Spinal cord (tissue), 10 donors: ENCODE measurements around the gene PLTP. TPM values are rescaled to one million over a fixed set of nuclear protein-coding genes. Genes with fewer than 3 reads are reported as not detected.

Source experiments
- DNase-seq, 6 donors: peaks; one replicate each; pipeline versions ENCODE4 v3.0.0 to v3.0.0-alpha.2; 2013 to 2015; ENCODE audit warnings: low spot score in 6 of 6, low read depth in 4 of 6
- H3K27ac ChIP-seq: one replicate; pipeline ENCODE4 v1.5.1; 2013; ENCODE audit warnings: low read depth, low read length, control low read depth
- H3K27me3 ChIP-seq: one replicate; pipeline ENCODE4 v1.6.1; 2013; ENCODE audit warnings: low read length; ENCODE audit not compliant: control insufficient read depth, insufficient read depth
- H3K36me3 ChIP-seq: one replicate; pipeline ENCODE4 v1.6.1; 2013; ENCODE audit warnings: low read length; ENCODE audit not compliant: control insufficient read depth, insufficient read depth
- H3K4me1 ChIP-seq: one replicate; pipeline ENCODE4 v1.6.1; 2013; ENCODE audit warnings: low read length; ENCODE audit not compliant: control insufficient read depth, insufficient read depth
- H3K4me3 ChIP-seq: one replicate; pipeline ENCODE4 v1.5.1; 2013; ENCODE audit warnings: low read depth, low read length, control low read depth
- H3K9me3 ChIP-seq: one replicate; pipeline ENCODE4 v1.6.1; 2013; ENCODE audit warnings: low read length; ENCODE audit not compliant: control insufficient read depth, insufficient read depth
- WGBS: methylation state at CpG from one replicate; pipeline ENCODE4 v1.1.5; 2013; ENCODE audit warnings: missing lambda C conversion rate; ENCODE audit not compliant: insufficient coverage; 5-methylcytosine and 5-hydroxymethylcytosine counted together
- polyA plus RNA-seq, 2 donors: library from polyadenylated mRNA; unstranded; fragments of 120-200 nt; gene quantifications; one replicate each; pipeline ENCODE4 v1.2.1, GENCODE V29; 2013; ENCODE audit not compliant: insufficient read length in 2 of 2
- total RNA-seq, 2 donors: library from RNA; depleted of rRNA in 1 of 2; stranded (reverse); fragments of 120-200 nt in 1 of 2; fragments of >200 nt in 1 of 2; gene quantifications; one replicate each; pipeline versions ENCODE4 v1.2.3 to v1.2.4, GENCODE V29; 2013 to 2014
- donor health status: healthy.

The PLTP gene
- total and polyA plus RNA-seq, 4 donors, result 73.7 to 471 (median 228) TPM

DNA sequence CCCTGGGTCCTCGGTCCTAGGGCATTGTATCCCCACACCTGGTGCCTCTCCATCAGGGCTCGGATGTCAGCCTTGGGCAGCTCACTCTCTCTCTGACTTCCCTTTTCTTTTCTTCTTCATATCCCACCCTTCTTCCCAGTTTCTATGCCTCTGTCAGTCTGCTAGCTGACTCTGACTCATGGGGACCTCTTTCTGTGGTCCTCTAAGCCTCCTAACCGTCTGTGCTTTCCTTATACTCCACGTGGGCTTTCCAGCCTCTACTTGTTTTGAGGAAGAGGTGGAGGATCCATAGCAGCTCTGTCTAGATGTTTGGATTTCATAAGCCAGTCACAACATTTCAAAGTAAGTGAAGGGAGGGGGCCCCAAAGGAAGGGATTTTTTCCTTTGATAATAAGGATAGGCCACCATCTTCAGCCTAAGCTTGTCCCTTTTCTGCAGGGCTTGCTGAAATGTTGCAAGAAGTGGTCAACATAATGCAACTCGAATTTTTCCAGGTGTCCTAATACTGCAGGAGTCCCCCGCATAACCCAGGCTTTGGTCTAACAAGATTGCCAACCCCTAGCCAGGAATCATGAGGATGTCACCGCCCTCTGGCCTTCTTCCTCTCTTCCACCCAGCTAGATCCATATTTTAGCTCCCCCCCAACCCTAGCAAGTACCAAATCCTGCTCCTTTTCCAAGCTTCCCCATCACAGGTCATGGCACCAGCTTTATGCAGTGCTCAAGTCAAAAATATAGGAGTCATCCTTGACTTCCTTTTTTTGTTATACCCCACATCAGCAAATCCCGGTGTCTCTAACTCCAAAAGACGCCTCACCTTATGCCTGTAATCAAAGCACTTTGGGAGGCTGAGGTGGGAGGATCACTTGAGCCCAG, 8.7 kb upstream of the PLTP start:
- Histone ChIP-seq H3K4me3 (no peak overlapping the region), H3K27ac (peak overlapping the region; percentile 78), H3K4me1 (peaks cover 8% of the 10 kb centered on the region), H3K27me3 (no peaks in the 10 kb centered on the region), H3K36me3 (no peaks in the 10 kb centered on the region), H3K9me3 (no peaks in the 10 kb centered on the region)
- DNase-seq, result no peak
- WGBS, result 75% methylated on average over 5 of the region's 9 CpGs

DNA sequence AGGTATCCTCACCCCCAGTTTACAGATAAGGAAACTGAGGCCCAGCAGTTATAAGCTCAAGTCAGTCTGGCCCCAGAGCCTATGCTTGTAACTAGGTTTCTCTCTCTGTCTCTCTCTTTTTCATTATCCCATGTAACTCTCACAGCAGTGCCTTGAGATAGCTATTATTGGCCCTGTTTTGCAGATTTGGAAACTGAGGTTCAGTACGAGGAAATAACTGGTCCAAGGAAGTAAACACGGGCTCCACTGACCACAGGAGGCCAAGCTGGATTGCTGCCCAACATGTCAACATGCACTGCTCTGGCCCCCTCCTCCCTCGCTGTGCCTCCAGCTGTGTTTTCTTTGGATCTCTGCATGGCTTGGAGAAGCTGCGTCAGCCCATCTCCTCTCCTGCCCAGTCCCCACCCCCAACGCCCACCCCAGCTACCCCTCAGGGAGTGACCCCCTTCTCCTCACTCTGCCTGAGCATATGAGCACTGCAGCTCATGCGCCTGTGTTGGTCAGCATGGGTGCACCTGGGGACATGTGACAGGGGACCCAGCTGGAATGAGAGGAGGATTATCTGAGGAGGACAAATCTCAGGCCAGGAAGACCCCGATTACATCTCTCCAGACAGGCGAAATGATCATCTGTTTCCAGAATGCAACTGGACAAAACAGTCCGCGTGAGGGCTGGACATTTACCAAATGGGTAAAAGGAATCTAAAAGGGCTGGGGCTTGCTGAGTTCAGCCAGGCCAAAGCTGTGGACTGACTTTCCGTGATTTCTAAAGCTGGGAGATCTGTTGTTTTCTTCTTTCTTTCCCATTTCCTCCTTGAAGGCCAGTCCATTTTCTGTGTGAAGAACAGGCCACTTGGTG, 7.8 kb upstream of the PLTP start:
- WGBS, result 34% methylated on average over 6 of the region's 11 CpGs
- peak in 2 of 6 donors; percentile 2 to 81 for DNase-seq
- Histone ChIP-seq H3K4me1 (peaks cover 8% of the 10 kb centered on the region), H3K27ac (peak overlapping the region; percentile 78), H3K9me3 (no peaks in the 10 kb centered on the region), H3K4me3 (no peak overlapping the region), H3K36me3 (no peaks in the 10 kb centered on the region), H3K27me3 (no peaks in the 10 kb centered on the region)

DNA sequence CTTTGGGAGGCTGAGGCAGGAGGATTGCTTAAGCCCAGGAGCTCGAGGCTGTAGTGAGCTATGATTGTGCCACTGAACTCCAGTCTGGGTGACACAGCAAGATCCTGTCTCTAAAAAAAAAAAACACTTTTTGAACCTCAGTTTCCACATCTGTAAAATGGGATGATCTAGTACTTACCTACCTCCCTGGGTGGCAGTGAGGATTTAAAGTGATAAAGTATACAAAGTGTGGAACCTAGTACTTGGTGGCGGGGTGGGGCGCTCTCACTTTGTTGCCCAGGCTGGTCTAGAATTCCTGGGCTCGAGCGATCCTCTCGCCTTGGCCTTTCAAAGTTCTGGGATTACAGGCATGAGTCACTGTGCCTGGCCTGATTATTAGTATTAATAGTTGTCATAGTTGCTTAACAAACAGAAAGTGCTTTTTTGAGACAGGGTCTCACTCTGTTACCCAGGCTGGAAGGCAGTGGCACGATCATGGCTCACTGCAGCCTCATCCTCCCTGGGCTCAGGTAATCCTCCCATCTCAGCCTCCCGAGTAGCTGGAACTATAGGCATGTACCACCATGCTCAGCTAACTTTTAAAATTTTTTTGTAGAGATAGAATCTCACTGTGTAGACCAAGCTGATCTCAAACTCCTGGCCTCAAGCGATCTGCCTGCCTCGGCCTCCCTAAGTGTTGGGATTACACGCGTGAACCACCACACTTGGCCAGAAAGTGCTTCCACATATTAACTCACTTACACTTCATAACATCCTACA, 7.0 kb upstream of the PLTP start:
- no peak overlapping the region for H3K4me3 ChIP-seq
- peaks cover 8% of the 10 kb centered on the region for H3K4me1 ChIP-seq
- H3K27me3 ChIP-seq, result no peaks in the 10 kb centered on the region
- H3K27ac ChIP-seq, result peak overlapping the region; percentile 74
- DNase-seq, result no peak
- WGBS, result 94% methylated on average over 9 of the region's 12 CpGs
- H3K36me3 ChIP-seq, result no peaks in the 10 kb centered on the region
- H3K9me3 ChIP-seq, result no peaks in the 10 kb centered on the region

DNA sequence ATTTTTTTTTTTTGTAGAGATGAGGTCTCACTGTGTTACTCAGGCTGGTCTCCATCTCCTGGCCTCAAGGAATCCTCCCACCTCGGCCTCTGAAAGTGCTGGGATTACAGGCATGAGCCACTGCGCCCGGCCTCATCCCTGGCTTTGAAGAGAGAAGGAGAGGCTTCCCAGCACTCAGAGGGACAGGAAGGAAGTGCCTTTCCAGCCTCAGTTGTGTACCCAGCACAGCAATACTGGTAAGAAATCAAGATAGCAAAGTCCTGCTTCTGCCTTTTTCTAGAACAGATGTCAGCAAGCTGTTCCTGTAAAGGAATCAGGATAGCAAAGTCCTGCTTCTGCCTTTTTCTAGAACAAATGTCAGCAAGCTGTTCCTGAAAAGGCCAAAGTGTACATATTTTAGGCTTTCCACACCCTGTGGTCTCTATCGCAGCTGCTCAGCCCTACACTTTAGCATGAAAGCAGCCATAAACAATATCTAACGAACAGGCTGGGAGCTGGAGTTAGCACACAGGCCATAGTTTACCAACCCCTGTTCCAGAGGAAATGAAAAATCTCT, 6.3 kb upstream of the PLTP start:
- H3K36me3 ChIP-seq, result no peaks in the 10 kb centered on the region
- no peaks in the 10 kb centered on the region for H3K27me3 ChIP-seq
- DNase-seq, result no peak
- H3K27ac ChIP-seq, result peak overlapping the region; percentile 74
- no peak overlapping the region for H3K4me3 ChIP-seq
- no peaks in the 10 kb centered on the region for H3K9me3 ChIP-seq
- 61% methylated on average over 4 of the region's 5 CpGs for WGBS
- peaks cover 8% of the 10 kb centered on the region for H3K4me1 ChIP-seq

DNA sequence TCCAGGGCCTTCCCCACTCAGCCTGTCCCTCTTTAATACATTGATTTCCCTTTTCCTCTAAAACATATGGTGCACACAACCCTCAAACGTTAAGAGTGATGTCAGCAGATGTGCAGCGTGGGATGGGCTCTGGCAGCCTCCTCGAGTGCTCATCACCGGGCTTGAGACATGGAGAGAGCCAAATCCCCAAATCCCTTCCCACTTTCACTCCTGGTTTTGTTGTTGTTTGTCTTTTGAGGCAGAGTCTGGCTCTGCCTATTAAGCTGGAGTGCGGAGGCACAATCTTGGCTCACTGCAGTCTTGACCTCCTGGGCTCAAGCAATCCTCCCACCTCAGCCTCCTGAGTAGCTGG, 5.8 kb upstream of the PLTP start:
- peak in 2 of 6 donors; percentile 3 to 41 for DNase-seq
- Histone ChIP-seq H3K9me3 (no peaks in the 10 kb centered on the region), H3K4me1 (peaks cover 10% of the 10 kb centered on the region), H3K27ac (peak overlapping the region; percentile 74), H3K36me3 (no peaks in the 10 kb centered on the region), H3K4me3 (no peak overlapping the region), H3K27me3 (no peaks in the 10 kb centered on the region)
- WGBS, result 67% methylated on average over 2 of the region's 5 CpGs

DNA sequence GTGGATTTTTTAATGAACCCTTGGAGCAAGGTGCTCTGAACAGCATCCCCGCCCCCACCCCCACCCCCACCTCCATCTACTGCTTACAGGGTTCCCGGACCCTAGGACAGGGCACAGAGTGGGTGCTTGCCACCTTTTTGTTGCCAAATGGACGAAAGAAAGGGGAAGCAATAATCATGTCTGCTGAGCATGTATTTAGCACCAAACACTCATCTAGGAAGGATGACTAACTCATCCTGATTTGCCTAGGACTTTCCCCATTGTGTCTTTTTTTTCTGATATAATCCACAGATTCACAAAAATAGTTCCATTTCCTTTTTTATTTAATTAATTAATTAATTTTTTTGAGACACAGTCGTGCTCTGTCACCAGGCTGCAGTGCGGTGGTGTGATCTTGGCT, 1.2 kb upstream of the PLTP start:
- Histone ChIP-seq H3K27me3 (no peaks in the 10 kb centered on the region), H3K27ac (no peak overlapping the region), H3K4me3 (no peak overlapping the region), H3K9me3 (no peaks in the 10 kb centered on the region), H3K4me1 (peaks cover 37% of the 10 kb centered on the region), H3K36me3 (peaks cover 12% of the 10 kb centered on the region)
- 100% methylated on average over 1 of the region's 5 CpGs for whole genome bisulfite sequencing
- DNase-seq, result no peak

DNA sequence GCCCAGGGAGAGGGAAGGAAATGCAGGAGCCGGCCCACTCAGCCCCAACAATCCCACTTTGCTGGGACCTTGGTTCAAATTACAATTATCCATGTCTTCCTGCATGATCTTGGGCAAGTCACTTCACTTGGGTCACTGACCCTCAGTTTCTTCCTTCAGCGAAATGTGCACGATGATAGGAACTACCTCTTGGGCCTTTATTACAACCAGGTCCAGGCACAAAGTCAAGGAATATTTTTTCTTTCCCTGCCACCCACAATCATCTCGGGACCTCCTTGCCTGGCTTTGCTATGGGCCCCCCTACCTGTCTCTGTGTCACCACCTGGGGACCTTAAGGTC, 358 bp upstream of the PLTP start:
- H3K4me3 ChIP-seq, result peak overlapping the region; percentile 76
- WGBS, result 11% methylated on average over 4 of the region's 4 CpGs
- peaks cover 20% of the 10 kb centered on the region for H3K36me3 ChIP-seq
- DNase-seq, result no peak
- H3K4me1 ChIP-seq, result peaks cover 37% of the 10 kb centered on the region
- H3K27ac ChIP-seq, result peak overlapping the region; percentile 94
- H3K9me3 ChIP-seq, result no peaks in the 10 kb centered on the region
- no peaks in the 10 kb centered on the region for H3K27me3 ChIP-seq

DNA sequence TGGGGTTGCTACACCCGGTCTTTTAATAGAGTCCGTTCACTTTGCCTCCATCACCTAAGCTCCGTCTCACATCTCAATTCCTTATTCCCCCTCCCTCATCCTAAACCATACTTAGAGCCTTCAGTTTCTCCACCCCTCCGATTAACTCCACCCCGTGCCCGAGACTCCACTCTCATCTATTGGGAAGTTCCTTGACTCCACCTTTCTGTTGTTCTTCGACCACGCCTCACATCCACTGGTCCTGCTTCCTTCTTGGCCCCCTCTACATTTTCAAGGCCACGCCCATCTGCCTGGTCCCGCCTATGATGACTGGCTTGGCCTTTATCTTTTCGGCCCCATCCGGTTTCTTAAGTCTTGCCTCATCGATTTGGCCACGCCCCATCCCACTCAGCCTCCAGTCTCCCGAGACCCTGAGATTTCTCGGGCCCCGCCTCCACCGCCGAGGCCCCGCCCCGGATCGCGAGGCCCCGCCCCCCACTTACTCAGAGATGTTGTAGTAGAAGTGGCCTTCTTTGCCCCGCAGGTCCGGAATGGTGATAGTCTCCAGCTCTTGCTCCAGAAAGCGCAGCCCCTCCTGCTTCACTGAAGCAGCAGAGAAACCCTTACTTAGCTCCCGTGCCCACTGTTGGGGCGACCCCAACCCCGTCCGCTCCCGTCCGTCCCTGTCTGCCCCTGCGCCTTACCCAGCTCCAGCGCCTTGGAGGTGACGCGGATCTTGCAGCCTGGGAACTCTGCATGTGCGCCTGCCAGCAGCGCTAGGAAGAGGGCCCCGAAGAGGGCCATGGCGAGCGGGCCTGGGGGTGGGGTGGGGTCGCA, 1.1 kb downstream of the PLTP start:
- DNase-seq, result peak; percentile 69 to 98 (median 82)
- peak overlapping the region; percentile 94 for H3K27ac ChIP-seq
- no peaks in the 10 kb centered on the region for H3K9me3 ChIP-seq
- H3K4me1 ChIP-seq, result peaks cover 37% of the 10 kb centered on the region
- 2% methylated on average over 32 of the region's 43 CpGs for WGBS
- H3K27me3 ChIP-seq, result no peaks in the 10 kb centered on the region
- H3K36me3 ChIP-seq, result peaks cover 29% of the 10 kb centered on the region
- peak overlapping the region; percentile 76 for H3K4me3 ChIP-seq
